GM21786 (cell line): ENCODE data around the gene EIF1AY.
"Not testable (repeated sequence)": the region's sequence is repeated elsewhere in the genome, so short reads cannot be mapped to it uniquely, and the experiment has no call there.

ENCODE experiments used
- ATAC-seq: cut with Tn5 transposase; IDR thresholded peaks from one replicate; pipeline ENCODE4 v1.9.1; 2021; ENCODE audit not compliant: unreplicated experiment

EIF1AY gene

GRCh38 chrY:20575531-20576121 is at the start of gene EIF1AY:
EIF1AY (plus strand) TSS chrY:20575776; CDS start chrY:20575872, 96 bp downstream.
- no peak for ATAC-seq

GRCh38 chrY:20528435-20528834 is 47.1 kb upstream of the EIF1AY start:
- no peak for ATAC-seq

- no peak for ATAC-seq
Observed at GRCh38 chrY:20538186-20538585, 37.4 kb upstream of the EIF1AY start.

- ATAC-seq: no peak
Observed at GRCh38 chrY:20538933-20539332, 36.6 kb upstream of the EIF1AY start.

GRCh38 chrY:20544451-20544960 is 31.1 kb upstream of the EIF1AY start:
- no peak for ATAC-seq

- no peak for ATAC-seq
Observed at GRCh38 chrY:20546071-20546470, 29.5 kb upstream of the EIF1AY start.

- ATAC-seq: no peak
Observed at GRCh38 chrY:20549289-20549688, 26.3 kb upstream of the EIF1AY start.

- no peak for ATAC-seq
Observed at GRCh38 chrY:20551840-20552239, 23.7 kb upstream of the EIF1AY start.

GRCh38 chrY:20552764-20553323 is 22.7 kb upstream of the EIF1AY start:
- not testable (repeated sequence) for ATAC-seq

GRCh38 chrY:20555820-20556219 is 19.8 kb upstream of the EIF1AY start:
- no peak for ATAC-seq

GRCh38 chrY:20558677-20559076 is 16.9 kb upstream of the EIF1AY start:
- ATAC-seq: no peak

- ATAC-seq: no peak
Observed at GRCh38 chrY:20559873-20560512, 15.6 kb upstream of the EIF1AY start.

GRCh38 chrY:20571306-20571705 is 4.3 kb upstream of the EIF1AY start:
- no peak for ATAC-seq

- no peak for ATAC-seq
Observed at GRCh38 chrY:20576506-20576905, 930 bp downstream of the EIF1AY start.

- no peak for ATAC-seq
Observed at GRCh38 chrY:20578206-20578605, 2.6 kb downstream of the EIF1AY start.

GRCh38 chrY:20581687-20582086 is 6.1 kb downstream of the EIF1AY start:
- ATAC-seq: no peak

- ATAC-seq: no peak
Observed at GRCh38 chrY:20586161-20586560, 10.6 kb downstream of the EIF1AY start.
